Nephron progenitor cell (in vitro differentiated cells): ENCODE measurements around the gene PLCB4.

Source experiments
- DNase-seq: peaks from one replicate; pipeline ENCODE4 v3.0.0; 2021
- H3K27ac Mint-ChIP-seq: 2 replicates; pipeline ENCODE4 v1.8.0; 2021; ENCODE audit warnings: mild to moderate bottlenecking, moderate library complexity, mixed read lengths
- H3K27me3 Mint-ChIP-seq: 2 replicates; pipeline ENCODE4 v1.8.0; 2021; ENCODE audit warnings: mild to moderate bottlenecking, low read depth, mixed read lengths; ENCODE audit not compliant: poor library complexity
- H3K36me3 Mint-ChIP-seq: 2 replicates; pipeline ENCODE4 v1.8.0; 2021; ENCODE audit warnings: low read depth, mixed read lengths
- H3K4me1 Mint-ChIP-seq: 2 replicates; pipeline ENCODE4 v1.8.0; 2021; ENCODE audit warnings: mixed read lengths
- H3K4me3 Mint-ChIP-seq: 2 replicates; pipeline ENCODE4 v1.8.0; 2021; ENCODE audit warnings: mild to moderate bottlenecking, moderate library complexity, mixed read lengths
- H3K9me3 Mint-ChIP-seq: 2 replicates; pipeline ENCODE4 v1.8.0; 2021; ENCODE audit warnings: mild to moderate bottlenecking, moderate library complexity, mixed read lengths
- TF ChIP-seq, protein P1 (sequence below): fragments of 200-600 bp; sonication (generic); IDR thresholded peaks from 2 replicates; pipeline ENCODE4 v1.5.0; 2021; ENCODE audit warnings: antibody characterized with exemption

Gene PLCB4

DNA sequence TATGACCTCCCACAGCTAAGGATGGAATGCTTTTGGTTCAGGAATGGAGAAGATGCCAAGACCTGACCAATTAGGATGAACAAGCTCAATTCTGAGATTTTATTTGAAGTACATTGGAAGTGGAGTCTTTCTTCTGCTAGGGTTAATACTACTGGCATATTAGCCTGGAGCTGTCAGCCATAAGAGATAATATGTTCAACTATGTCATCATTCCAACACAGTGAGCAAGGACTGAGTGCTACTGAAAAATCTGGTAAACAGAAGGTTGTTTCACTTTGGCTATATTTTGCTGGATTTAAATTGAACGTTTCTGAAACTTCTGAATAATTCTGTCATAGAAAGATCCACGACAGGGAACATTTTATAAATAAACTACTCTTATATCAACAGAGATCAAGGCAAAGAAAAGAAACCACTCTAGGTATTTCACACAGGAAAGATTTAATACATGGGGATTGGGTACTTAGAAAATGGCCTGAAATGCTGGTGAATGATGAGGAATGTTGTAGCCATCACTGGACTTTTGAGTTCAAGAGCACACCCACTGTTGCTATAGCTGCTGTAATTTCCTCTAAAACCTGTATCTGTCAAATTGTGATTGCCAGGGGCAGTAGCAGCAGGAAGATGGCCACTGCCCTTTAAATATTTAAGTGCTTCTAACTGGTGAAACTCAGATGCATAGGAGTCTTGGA lies 200.5 kb downstream of the PLCB4 start:
- TF ChIP-seq, protein P1, sequence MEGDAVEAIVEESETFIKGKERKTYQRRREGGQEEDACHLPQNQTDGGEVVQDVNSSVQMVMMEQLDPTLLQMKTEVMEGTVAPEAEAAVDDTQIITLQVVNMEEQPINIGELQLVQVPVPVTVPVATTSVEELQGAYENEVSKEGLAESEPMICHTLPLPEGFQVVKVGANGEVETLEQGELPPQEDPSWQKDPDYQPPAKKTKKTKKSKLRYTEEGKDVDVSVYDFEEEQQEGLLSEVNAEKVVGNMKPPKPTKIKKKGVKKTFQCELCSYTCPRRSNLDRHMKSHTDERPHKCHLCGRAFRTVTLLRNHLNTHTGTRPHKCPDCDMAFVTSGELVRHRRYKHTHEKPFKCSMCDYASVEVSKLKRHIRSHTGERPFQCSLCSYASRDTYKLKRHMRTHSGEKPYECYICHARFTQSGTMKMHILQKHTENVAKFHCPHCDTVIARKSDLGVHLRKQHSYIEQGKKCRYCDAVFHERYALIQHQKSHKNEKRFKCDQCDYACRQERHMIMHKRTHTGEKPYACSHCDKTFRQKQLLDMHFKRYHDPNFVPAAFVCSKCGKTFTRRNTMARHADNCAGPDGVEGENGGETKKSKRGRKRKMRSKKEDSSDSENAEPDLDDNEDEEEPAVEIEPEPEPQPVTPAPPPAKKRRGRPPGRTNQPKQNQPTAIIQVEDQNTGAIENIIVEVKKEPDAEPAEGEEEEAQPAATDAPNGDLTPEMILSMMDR: no peak
- H3K4me3 Mint-ChIP-seq: no peak overlapping the region
- H3K4me1 Mint-ChIP-seq: peaks cover 8% of the 10 kb centered on the region
- no peak for DNase-seq
- H3K9me3 Mint-ChIP-seq: no peaks in the 10 kb centered on the region
- peaks cover 31% of the 10 kb centered on the region for H3K36me3 Mint-ChIP-seq
- no peak overlapping the region for H3K27ac Mint-ChIP-seq
- peaks cover 3% of the 10 kb centered on the region for H3K27me3 Mint-ChIP-seq

DNA sequence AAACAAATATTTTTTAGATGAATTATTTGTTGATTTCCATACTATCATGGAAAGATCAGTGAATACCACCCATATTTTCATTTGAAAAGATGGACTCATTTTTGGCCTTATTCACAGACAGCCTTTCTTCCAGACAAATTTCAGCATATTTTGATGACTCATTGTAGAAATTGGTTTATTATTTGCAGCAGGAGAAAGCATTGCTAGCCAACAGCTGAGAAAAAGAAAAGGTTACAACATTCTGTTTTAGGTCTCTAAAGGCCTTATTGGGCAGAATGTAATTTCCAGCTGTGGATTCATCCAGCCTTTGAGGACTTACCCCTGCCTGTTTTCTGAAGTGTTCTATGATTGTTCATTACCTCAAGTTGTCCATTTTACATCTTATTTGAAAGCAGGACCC lies 201.9 kb downstream of the PLCB4 start:
- TF ChIP-seq, protein P1: no peak
- no peak for DNase-seq

DNA sequence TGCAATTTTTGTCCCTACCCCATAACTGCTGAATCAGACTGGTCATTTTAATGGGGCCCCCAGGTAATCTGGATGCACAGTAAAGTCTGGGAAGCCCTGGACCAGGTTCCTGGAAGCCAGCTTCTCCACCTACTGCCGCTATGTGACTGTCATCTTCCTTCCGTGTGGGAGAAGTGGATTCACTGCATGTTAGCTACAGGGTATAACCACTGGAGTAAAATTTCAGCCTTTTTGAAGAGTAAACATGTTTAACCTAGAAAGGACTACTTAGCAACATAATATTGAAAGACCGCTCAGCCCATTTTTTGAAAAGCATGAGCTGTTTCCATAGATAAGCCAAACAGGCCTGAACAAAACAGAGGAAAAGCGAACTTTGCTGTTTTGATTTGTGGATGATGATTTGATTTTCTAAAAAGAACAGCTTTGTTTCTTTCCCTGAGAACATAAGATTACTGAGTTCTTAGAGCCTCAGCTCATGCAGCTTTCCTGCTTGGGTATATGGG lies 208.1 kb downstream of the PLCB4 start:
- Mint-ChIP-seq H3K4me3 (no peak overlapping the region), H3K27ac (no peak overlapping the region), H3K4me1 (peaks cover 32% of the 10 kb centered on the region), H3K9me3 (peaks cover 7% of the 10 kb centered on the region), H3K27me3 (peaks cover 3% of the 10 kb centered on the region), H3K36me3 (peaks cover 55% of the 10 kb centered on the region)
- DNase-seq: no peak
- TF ChIP-seq, protein P1: no peak

More for the DNA sequence above, 201.9 kb downstream of the PLCB4 start:
- H3K36me3 Mint-ChIP-seq: peaks cover 44% of the 10 kb centered on the region
- no peak overlapping the region for H3K4me3 Mint-ChIP-seq
- H3K4me1 Mint-ChIP-seq: peaks cover 8% of the 10 kb centered on the region
- no peak overlapping the region for H3K27ac Mint-ChIP-seq
- peaks cover 6% of the 10 kb centered on the region for H3K9me3 Mint-ChIP-seq
- peaks cover 3% of the 10 kb centered on the region for H3K27me3 Mint-ChIP-seq

DNA sequence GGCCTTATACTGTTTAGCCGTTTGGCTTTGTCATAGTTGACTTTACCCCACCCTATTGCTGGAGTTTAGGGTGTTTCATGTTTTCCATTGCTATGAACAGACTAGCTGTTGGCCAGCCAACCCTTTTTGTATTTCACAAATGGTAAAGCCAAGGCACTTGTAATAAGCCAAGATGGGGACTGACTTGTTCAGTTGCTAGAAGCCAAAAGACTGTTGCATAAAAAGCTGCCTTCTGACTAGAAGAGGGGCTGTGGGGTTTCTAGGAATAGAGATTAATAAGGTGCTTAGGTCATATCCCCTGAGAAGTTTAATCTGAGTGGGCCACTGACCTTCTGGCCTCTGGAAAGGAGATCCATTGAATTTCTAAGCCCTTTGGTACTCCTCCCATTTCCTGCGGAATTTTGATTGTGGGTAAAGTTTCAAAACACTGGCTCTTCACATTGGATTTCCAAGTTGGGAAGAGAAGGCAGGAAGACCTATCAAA lies 211.1 kb downstream of the PLCB4 start:
- no peak overlapping the region for H3K4me3 Mint-ChIP-seq
- H3K9me3 Mint-ChIP-seq: peaks cover 7% of the 10 kb centered on the region
- H3K27me3 Mint-ChIP-seq: no peaks in the 10 kb centered on the region
- H3K36me3 Mint-ChIP-seq: peaks cover 45% of the 10 kb centered on the region
- DNase-seq: peak; percentile 3
- TF ChIP-seq, protein P1: no peak
- peaks cover 36% of the 10 kb centered on the region for H3K4me1 Mint-ChIP-seq
- peak overlapping the region; percentile 66 for H3K27ac Mint-ChIP-seq

DNA sequence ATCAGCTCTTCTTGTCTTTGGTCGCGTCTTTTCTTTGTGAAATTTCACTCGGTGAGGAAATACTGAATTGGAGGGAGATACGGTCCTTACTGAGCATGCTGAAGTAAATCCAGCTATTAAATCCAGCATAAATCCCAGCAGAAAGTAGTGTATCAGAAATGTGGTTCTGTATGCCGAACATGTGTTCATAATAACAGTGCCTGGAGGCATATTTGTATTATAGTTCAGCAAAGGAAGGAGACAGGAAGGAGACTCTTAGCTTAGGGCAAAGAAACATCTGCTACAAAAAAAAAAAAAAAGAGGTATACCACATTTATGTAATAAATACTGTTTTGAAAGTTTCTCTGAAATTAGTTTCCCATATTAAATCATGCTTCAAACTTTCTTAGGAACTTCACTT lies 211.8 kb downstream of the PLCB4 start:
- Mint-ChIP-seq H3K36me3 (peaks cover 38% of the 10 kb centered on the region), H3K27ac (peak overlapping the region; percentile 66), H3K4me3 (no peak overlapping the region), H3K27me3 (no peaks in the 10 kb centered on the region), H3K9me3 (peaks cover 3% of the 10 kb centered on the region), H3K4me1 (peaks cover 36% of the 10 kb centered on the region)
- DNase-seq: no peak
- TF ChIP-seq, protein P1: no peak

DNA sequence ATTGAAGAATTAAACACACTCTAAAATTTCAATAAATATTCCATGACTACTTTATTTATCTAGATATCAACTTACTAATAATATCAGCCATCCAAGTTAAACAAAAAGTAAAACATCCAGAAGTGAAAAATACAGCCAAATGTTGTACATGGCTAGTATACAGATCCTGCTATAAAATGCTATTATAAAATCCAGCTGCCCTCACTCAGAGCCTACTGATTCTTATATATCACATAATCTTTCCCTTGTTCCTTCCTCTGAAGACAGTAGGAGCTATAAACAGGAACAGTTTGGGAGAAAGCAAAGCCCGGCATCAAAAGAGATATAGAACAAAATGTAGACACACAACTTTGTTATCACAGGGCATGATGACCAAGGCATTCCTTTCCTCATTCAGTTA lies 212.9 kb downstream of the PLCB4 start:
- Mint-ChIP-seq H3K27ac (no peak overlapping the region), H3K27me3 (no peaks in the 10 kb centered on the region), H3K9me3 (no peaks in the 10 kb centered on the region), H3K36me3 (peaks cover 27% of the 10 kb centered on the region), H3K4me3 (no peak overlapping the region), H3K4me1 (peaks cover 36% of the 10 kb centered on the region)
- TF ChIP-seq, protein P1: no peak
- DNase-seq: no peak
